HG03520 (cell line): ENCODE results near the gene KCTD18.

Source experiments
- ATAC-seq: cut with Tn5 transposase; IDR thresholded peaks from one replicate; pipeline ENCODE4 v1.9.1; 2021; ENCODE audit warnings: mild to moderate bottlenecking, moderate library complexity; ENCODE audit not compliant: unreplicated experiment

KCTD18 gene

GRCh38 chr2:200509612-200510433 is at the start of gene KCTD18:
Gene KCTD18 (minus strand): TSS chr2:200510068. CDS start chr2:200507016, 3,052 bp downstream.
- peak; percentile 99 for ATAC-seq

GRCh38 chr2:200540793-200541192 is 30.9 kb upstream of the KCTD18 start:
- ATAC-seq: no peak

DNA sequence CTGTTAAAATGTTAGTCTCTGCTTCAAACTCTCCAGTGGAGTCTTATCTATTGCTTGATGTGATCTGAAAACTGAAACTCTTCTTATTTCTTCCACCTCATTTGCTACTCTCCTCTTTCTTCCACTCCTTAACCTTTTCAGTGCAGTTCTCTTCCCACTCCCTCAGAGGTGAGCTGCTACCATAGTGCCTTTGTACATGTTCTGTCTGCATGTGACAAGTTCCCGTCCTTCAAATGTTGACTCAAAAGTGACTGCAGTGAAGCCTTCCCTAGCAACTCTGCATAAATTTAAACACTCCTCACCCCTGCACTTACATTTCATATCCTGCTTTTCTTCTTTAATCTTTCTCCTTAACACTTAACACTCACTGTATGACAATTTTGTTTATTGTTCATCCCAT is 28.3 kb upstream of the KCTD18 start:
- no peak for ATAC-seq

DNA sequence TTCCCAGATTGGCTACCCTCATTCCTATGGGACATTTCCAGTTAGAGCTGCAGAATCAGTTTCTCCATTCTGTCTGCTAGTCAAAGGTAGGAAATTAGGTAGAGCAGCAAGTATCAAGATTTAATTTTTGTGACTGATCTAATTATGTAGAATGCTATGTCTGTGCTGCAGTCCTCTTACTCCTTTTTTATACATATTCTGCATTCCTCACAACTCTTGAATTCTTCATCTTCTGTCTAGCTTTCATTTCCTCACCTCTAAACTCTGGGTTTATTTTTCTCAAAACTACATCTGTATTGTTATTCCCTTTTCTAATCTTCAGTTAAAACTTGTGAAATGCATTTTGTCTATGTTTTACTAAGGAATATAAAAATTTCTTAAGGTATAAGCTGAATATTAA is 24.7 kb upstream of the KCTD18 start:
- no peak for ATAC-seq

- ATAC-seq: no peak
These were observed 23.9 kb upstream of the KCTD18 start for GRCh38 chr2:200533754-200534153.

DNA sequence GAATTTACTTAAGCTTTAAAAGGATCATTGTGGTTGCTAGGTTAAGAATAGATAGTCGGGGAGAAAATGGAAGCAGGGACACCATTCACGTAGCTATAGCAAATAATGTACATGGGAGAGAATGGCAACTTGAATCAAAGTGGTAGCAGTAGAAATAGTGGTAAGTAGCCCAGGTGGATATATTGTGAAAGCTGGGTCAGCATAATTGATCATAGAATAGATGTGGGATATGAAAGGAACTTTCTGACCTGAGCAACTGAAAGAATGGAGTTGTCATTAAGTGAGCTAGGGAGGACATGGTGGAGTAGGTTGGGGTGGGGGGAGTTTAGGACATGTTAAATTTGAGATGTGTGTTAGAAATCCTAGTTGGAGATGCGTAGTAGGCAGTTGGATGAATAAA is 18.4 kb upstream of the KCTD18 start:
- no peak for ATAC-seq

- ATAC-seq: peak; percentile 100
These were observed 16.2 kb upstream of the KCTD18 start, which contains the start of gene SGO2 for GRCh38 chr2:200525882-200526651. Gene SGO2 (plus strand): TSS chr2:200526207. CDS start chr2:200532976, 6,769 bp downstream.

GRCh38 chr2:200525551-200525881 is 15.6 kb upstream of the KCTD18 start:
- ATAC-seq: no peak

- no peak for ATAC-seq
These were observed 15.2 kb upstream of the KCTD18 start for GRCh38 chr2:200525066-200525465.

GRCh38 chr2:200523604-200524003 is 13.7 kb upstream of the KCTD18 start:
- no peak for ATAC-seq

- ATAC-seq: no peak
These were observed 13.3 kb upstream of the KCTD18 start for GRCh38 chr2:200523158-200523557.

GRCh38 chr2:200515155-200515554 is 5.3 kb upstream of the KCTD18 start:
- no peak for ATAC-seq

DNA sequence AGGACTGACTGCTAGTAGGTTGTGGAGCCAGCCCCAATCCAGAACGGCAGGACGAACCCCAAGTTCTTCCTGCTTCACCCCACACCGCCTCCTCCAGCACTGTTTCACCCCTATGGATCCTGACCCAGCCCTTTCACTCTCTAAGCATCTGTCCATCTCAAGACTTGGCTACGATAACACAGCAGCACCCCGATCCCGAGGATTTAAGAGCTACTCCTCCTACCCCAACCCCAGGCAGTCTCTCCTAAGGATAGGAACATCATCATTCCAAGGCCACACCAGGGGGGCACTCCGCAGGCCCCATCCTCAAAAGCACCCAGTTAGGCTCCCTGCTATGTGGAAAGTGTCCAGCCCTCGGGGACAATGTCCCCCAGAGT is 645 bp downstream of the KCTD18 start:
- no peak for ATAC-seq

DNA sequence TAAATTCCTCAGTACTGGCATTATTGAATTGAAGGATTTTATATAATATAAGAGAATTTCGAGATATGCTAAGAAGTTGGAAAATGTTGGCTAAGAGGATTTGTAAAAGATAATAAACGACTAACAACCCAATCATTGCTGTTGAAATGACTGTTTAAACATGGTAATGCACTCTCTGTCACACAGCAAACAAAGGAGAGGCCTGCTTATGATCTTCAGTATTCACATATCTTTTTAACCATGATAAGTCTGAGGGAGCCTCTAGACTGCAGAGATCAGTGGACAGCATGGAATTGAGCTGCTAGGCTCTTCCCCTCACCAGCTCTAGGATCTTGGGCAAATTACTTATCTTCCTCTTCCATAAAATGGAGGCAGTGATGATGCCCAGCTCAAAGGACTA is 2.7 kb downstream of the KCTD18 start:
- no peak for ATAC-seq

DNA sequence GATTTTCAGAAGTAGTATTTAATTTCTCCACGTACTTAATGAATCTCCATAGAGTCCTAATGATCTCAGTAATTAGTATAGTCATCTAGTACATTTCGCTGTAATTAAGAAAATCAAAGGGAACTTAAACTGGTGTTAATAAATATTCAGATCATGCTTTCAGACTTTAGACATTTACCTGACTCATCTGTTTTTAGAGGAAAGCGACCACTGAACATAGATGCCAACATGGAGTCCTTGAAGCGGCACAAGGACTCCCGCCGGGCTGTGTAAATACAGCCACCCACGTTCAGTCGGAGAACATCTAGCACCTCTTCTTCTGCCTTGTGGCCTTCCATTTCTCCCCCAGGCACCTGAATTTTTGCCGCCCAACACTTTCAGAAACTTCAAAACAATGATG is 3.2 kb downstream of the KCTD18 start:
- no peak for ATAC-seq

DNA sequence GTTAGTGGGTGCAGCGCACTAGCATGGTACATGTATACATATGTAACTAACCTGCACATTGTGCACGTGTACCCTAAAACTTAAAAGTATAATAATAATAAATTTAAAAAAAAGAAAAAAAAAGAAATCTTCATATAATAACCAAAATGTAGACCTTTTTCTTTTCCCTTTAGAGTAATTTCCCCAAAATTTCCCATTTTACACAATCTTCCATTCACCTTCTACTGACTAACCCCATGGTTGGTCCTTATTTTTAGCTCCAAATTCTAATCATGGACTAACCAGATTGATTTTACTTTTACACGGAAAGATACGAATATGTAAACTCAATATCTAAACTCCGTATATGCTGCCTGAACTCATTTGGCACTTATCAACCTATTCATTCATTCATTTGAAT is 7.7 kb downstream of the KCTD18 start:
- no peak for ATAC-seq

GRCh38 chr2:200498402-200499162 is 11.3 kb downstream of the KCTD18 start:
- no peak for ATAC-seq

- ATAC-seq: no peak
These were observed 13.2 kb downstream of the KCTD18 start for GRCh38 chr2:200496696-200497095.

GRCh38 chr2:200494048-200494447 is 15.8 kb downstream of the KCTD18 start:
- ATAC-seq: no peak

- ATAC-seq: no peak
These were observed 17.2 kb downstream of the KCTD18 start for GRCh38 chr2:200492656-200493055.

DNA sequence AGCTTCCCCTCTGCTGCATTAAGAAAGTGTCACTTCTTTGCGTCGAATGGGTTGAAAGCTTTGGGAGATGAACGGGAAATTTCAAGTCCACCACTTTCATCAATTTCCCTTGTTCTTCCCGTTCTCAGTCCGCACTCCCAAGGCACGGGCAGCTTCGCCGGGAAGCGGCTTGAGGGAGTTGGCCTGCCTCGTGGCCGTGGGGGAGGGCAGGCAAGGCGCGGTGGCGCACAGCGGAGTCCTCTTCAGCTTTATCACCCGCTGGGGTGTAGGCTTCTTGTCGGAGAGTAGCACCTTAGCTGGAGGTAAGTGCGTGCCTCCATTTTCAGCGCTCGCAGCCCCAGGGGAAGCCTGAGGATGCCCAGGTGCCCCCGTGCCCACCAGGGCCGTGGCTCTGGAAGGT is 19.9 kb downstream of the KCTD18 start:
- ATAC-seq: no peak

DNA sequence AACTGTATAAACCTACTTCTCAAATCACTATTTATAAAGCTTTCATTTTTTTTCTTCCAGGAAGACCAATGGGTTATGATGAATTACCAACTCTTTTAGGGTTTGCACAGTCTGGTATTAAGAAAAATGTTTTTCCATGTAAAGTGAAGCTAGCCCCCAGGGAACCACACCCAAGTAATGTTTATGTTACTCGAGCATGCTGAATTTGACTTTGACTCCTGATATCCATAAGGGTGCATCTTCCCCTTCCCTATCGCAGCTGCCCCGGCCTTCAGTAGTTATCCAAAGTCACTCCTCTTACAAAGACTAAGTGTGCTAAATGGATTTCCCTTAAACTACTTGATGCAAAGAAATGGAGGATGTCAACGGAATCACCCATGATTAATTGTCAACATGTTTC is 21.7 kb downstream of the KCTD18 start:
- ATAC-seq: no peak
